Stimulated activated CD4-positive, alpha-beta T cell treated with anti-CD3 and anti-CD28 coated beads, TNF-alpha, amount 100 ng/mL, for 4 hours (primary cell): ENCODE data around the gene PDX1.

Experiments
- DNase-seq, 3 experiments: peaks; one replicate each; pipeline ENCODE4 v3.0.0-alpha.2; 2020; ENCODE audit warnings: low read depth in 3 of 3

The PDX1 gene

GRCh38 chr13:27919934-27920676, at the start of gene PDX1:
PDX1 (plus strand) TSS chr13:27920000; CDS start chr13:27920139, 139 bp downstream.
- no peak for DNase-seq

DNA sequence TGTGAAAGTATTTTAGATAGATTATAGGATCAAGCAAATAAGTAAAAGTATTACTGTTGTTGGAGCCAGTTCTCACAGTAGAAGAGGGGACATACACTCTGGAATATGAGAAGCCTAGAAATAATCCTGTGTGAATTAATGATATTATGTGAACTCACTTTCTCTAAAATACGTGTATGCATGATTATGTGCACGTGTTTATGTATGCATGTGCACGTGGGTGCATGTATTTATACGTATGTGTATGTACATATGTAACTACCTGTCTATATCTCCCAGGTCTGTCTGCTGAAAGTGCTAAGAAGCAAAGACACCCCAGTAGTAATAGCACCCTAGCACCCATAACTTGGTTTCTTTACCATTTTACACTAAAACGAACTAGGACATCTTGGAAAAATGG, 41.5 kb upstream of the PDX1 start:
- DNase-seq: no peak

DNA sequence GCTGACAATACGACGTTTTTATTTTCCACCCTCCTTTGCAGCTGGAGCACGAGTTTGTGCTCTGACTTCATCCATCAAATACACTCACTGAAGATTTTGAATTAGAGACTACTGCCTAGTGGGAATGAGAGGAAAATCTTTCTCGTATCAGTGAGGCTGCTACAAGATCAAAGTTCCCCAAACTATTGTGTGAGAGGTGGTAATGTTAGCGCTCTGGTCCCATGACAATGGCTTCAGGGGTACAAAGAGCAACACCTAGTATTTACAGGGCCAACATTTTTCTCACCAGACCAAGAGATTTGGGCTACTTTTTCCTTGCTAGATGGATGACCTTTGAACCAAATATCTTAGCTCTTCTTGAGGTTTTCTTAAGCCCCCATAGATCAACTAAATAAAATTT, 30.3 kb upstream of the PDX1 start:
- DNase-seq: no peak

DNA sequence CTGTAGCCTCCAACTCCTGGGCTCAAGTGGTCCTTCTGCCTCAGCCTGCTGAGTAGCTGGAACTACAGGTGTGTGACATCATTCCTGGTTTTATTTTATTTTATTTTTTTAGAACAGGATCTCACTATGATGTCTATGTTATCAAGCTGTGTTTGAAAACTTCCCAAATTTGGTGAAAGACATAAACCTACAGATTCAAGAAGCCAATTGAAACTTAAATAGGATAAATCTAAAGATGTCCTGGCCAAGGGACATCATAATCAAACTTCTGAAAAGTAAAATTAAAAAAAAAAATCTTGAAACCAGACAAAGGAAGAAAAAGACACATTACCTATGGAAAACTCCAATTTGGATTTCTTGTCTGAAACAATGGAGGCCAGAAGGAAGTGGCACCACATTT, 23.1 kb upstream of the PDX1 start:
- no peak for DNase-seq

- no peak for DNase-seq
Measured at GRCh38 chr13:27904719-27905118, 15.1 kb upstream of the PDX1 start.

DNA sequence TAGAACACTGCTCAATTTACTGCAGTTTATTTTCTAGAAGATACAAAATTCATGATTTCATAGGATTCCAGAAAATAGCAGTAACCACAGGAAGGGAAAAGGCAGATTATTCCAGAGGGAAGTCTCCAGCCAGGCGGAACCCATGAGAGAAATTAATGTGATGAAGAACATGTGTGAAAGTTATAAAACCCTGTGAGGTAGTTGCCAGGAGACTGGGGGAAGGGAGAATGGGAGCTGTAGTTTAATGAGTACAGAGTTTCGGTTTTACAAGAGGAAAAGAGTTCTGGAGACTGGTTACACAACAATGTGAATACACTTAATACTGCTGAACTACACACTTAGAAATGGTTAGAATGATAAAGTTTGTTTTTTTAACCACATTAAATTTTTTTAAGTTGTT, 14.2 kb upstream of the PDX1 start:
- DNase-seq: no peak

- no peak for DNase-seq
Measured at GRCh38 chr13:27907121-27907787, 12.5 kb upstream of the PDX1 start.

- no peak for DNase-seq
Measured at GRCh38 chr13:27909378-27909777, 10.4 kb upstream of the PDX1 start.

DNA sequence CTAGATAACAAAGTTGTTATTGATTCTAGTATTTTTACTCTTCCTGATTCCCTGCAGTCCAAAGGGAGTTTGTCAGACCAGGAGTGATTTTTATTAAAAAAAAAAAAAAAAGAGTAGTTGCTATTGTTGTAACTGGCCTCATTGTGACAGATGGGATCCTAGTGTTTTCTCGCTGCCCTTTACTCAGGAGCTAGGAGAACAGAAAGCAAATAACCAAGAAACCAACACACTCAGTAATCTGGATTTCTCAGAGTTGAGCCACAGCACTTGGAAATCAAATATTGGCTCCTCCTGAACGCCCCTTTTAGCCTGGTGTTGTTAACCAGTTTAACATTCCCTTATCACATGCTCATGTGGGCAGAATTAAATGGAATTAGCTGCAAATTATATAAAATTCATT, 8.3 kb upstream of the PDX1 start:
- DNase-seq: no peak

DNA sequence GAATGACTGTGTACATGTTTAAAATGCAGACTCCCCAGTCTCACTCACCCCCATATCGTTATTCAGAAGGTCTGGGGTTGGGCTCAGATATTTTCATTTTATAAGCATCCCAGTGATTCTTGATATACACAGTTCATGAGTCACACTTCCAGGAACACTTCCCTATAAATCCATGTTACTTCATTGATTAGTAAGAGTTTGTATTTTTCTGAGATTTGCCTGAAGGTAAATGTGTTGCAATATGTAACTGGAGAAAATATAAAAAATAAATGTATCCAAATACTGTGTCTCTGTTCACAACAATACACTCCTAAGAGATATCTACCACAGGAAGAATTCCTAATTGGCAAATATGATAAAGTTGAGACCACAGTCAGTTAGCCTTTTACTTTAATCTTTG, 6.6 kb upstream of the PDX1 start:
- no peak for DNase-seq

DNA sequence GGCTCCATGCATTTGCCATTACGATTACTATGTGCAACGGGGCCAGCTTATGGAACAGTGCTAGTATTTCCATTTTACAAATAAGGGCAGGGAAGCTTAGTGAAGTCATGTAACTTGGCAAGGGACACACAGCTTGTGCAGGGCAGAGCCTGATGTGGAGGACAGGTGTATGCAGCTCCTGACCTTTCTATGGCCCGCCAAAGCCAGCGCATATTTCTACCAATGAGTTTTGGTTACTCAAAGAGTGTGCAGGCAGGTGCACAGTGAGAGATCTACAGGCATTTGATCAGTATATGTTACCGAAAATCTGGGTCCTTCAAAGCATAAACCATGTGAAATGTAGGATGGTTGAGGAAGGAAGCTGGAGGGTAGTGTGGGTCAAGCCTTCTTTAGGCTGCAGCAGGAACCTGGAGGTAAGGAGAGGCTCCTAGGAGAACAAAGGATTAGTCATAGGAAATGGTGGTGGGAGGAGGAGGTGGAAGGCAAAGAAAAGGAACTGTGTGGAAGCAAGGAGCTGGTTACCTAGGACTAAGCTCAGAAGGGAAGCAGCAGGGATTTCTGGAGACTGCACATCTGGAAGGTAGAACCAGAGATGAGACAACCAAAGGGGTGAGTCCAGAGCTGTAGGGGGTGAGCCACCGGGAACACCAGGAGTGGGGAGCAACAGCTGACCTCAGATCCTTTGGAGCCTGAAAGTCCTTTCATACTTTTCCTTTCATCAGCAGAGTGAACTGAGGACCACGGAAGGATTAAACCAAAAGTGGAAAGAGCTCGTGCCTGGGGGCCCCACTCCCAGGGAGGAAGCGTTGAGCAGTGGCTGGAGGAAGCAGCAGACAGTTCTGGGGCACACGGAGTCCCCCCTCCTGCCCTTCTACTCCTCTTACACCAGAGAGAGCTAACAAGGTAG, 4.2 kb upstream of the PDX1 start:
- DNase-seq: no peak

DNA sequence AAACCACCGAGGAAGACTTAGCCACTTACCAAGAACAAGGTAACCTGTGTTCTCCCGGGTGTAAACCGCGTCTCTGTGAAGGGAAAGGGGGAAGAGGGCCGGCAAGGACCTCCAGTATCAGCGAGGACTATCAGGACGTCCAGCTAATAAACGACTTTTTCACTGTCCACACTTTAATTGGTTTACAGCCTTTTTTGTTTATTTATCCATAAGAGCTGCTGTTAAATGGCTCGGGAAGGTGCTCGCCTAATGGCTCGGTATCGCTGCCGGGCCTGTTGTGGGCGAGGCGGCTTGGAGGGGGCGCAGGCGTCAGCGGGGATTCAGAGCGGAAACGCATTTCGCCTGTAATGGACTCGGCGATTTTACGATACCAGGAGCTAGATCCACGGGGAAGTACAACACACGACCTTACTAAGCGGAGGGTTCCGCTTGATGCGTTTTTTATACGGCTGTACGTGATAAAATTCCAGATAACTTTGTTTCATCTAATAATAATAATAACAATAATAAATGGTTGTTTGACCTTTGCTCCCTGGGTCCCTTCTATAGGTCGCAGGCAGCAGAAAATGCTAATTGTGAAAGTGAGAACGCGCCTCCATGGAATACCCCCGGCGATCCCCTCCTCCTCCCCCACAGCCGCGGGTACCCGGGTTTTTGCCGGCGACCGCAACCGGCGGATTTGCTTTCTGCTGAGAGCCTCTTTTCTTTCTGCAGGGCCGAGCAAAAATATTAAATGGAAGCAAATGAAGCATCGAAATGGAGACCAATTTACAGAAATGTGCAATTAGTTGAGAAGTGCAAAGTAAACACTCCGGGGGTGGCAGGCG, 2.5 kb upstream of the PDX1 start:
- no peak for DNase-seq

GRCh38 chr13:27918041-27918917, 1.5 kb upstream of the PDX1 start:
- no peak for DNase-seq

DNA sequence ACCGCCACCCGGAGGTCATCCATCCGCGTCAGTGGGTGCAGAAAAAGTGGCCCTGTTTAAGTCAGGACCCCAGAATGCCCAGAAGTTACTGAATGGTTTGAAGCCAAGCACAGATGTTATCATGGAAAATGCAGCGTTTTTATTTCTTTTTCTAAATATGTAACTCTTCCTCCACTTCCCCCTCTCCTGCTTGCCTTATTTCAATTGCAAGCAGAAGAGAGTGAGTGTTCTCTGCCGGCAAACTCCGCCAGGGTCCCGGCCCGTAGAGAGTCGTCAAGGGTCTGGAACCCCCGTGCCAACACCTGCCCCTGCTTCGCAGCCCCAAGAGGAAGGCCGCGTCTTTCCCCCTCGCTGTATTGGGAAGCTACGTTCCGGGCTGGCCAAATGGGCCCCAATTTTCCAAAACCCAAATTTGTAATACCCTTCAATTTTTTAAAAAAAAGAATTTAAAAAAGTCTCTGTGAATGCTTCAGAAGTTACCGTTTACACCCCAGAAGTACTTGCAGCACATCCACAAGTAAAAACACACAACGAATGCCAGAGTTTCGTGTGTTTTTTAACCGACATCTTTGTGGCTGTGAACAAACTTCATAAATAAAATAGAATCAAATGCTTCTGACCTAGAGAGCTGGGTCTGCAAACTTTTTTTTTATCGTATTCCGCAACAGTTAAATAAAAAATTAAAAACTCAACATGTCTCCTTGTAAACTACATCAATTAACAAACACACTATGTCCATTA, 712 bp upstream of the PDX1 start:
- DNase-seq: no peak

DNA sequence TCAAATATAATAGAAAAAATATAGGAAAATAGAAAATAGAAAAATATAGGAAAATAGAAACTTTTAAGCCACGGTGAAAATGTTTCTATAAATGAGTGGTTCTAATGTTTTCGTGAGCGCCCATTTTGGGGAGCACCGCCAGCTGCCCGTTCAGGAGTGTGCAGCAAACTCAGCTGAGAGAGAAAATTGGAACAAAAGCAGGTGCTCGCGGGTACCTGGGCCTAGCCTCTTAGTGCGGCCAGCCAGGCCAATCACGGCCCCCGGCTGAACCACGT, 204 bp upstream of the PDX1 start:
- no peak for DNase-seq

GRCh38 chr13:27920677-27921420, 1.0 kb downstream of the PDX1 start:
- DNase-seq: no peak

DNA sequence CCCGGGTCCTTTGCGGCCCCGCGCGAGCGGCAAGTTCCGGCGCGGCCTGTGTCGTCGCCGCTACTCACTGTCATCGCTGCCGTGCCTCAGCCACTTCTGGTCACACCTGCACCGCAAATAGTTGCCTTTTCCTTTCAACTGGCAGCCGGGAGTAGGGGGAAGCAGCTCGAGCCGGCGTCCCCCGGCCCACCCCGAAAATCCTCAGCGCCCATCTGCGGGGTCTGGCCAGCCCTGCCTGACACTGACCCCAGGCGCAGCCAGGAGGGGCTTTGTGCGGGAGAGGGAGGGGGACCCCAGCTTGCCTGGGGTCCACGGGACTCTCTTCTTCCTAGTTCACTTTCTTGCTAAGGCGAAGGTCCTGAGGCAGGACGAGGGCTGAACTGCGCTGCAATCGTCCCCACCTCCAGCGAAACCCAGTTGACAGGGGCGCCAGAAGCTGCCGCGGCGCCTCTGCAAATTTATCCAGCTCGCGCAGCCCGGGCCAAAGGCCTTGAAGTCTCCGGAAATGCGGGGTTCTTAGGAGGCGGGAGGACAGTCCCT, 1.7 kb downstream of the PDX1 start:
- DNase-seq: no peak

DNA sequence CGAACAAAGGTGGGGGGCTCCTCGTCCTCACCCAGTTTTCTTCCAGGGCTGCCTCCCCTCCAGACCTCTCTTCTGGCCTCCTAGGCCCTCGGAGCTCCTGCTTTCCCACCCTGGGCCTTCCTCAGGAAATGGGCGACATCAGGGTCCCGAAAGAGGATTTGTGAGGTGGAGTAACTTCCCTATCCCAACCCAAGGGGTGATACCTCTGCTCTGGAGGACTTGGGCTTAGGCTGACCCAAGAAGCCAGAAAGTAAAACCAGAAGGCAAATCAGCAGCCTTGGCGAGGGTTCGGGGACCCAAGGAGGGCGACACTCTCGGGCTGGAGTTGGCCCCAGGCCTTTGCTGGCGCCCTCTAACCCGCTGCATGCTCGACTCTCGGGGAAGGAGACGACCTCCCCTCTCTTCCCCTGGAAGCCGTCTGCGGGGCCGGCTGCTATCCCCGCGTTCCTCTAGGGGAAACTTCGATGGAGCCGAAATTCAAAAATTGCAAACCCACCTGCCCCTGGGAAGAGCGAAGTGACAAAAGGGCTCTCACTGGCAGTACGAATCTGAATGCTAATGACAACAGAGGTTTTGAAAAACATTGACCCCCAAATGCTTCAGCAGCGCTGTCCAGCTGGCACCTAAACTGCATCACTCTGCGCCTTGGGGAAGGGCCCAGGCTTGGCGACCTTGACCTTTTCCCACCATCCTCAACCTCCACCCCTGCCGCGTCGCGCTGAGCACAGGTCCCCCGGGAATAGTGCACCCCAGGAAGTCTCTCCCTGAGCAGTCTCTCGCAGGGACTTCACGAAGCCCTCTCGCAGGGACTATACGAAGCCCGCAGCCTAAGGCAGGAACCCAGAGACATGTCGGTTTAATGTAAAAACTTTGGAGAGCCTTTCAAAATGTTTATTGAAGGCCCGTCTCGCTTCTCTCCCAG, 2.4 kb downstream of the PDX1 start:
- no peak for DNase-seq
